ENCODE data around the gene ICA1. TPM values are rescaled to one million over a fixed set of nuclear protein-coding genes. Genes with fewer than 3 reads are reported as not detected.

The ICA1 gene
- 28.8 and 29.2 TPM in 2 replicates for total RNA-seq (2021)
- long read RNA-seq, transcript ICA1-208 (8 exons, 1,615 nt), result minor isoform, 5 of 214 reads
- long read RNA-seq, transcript ICA1-207 (14 exons, 2,440 nt), result major isoform, 74 of 214 reads
- long read RNA-seq, transcript ICA1-206 (14 exons, 2,458 nt), result minor isoform, 18 of 214 reads
- long read RNA-seq, partial matches to known transcripts, result 42 of 214 reads
- long read RNA-seq, other reads (novel, unspliced or antisense), result 73 of 214 reads

DNA sequence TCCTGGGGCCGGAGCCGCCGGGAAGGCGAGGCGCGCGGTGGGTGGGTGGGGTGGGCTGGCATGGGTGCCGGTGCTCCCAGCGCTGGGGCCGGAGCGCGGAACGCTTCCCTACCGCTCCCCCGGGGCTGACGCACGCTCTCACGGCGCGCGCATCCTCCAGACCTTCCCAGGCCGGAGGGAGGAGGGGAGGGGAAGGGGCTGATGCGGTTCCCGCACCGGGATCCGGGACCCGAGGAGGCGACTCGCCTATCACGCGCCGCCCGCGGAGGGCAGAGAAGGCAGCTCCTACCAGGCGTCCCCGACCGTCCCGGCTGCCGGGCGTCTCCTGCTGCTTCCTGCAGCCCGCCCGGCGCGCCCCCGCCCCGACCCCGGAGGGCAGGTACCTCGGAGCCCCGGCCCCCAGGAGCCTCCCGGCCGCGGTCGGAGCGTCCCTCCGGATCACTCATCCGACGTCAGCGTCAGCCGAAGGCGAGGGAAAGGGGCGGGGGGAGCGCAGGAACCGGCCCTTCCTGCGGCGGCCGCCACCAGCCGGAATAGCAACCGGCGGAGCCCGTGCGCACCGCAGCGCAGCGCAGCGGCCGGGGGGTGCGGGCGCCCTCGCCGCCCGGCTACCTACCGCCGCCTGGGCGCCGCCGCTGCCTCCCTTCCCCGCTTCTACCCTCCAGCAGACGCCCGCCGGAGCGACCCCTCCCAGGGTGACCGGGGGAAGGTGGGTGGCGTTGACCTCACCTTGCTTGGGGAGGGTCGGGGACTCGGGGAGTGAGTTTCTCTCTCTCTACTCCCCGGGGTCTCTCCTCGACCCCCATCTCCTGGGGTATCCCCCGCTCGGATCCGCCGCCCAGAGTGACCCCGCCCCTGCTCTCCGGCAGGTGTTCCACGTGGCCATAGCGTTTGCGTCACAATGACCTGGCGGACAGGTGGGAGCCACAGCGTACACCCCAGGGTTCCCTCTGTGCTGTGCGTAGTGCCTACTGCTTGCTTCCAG is at the start of gene ICA1:
Gene ICA1 (minus strand): TSS at position 457 of the 985 bp plus-strand sequence. CDS start 26,241 bp downstream, outside the sequence.
- peak; percentile 80 for DNase-seq
- H3K9ac ChIP-seq (ENCODE audit: extremely low read depth, insufficient read length, low read length), result peak within 1 kb of the TSS; percentile 45
- peaks cover 5% of the 10 kb centered on the region for H3K23me2 ChIP-seq (ENCODE audit: insufficient read length, low read depth, low read length, poor library complexity, severe bottlenecking)
- WGBS (ENCODE audit: extremely low coverage, insufficient read length, low lambda C conversion rate), result no CpG with 5 or more reads among the region's 109 CpGs
- no peak within 1 kb of the TSS for H2BK20ac ChIP-seq (ENCODE audit: low read depth, low read length, poor library complexity, severe bottlenecking)
- no peak for TF ChIP-seq CTCF (conservative IDR thresholded peaks at IDR 0.05)
- 0 out of 2 replicates have a peak, but pooled peaks cover 3% of the 10 kb centered on the region for H3K4me1 ChIP-seq (ENCODE audit: insufficient read depth, low read length)
- H2BK5ac ChIP-seq (ENCODE audit: insufficient read length, low read length), result no peak within 1 kb of the TSS
- H3K27me3 ChIP-seq (ENCODE audit: insufficient read depth, low read length), result no peaks in the 10 kb centered on the region
- peak within 1 kb of the TSS; percentile 75 to 82 for H3K4me3 Mint-ChIP-seq
- no peak within 1 kb of the TSS for H3T11ph ChIP-seq (ENCODE audit: low read length)
- H3K4ac ChIP-seq (ENCODE audit: low read depth, low read length), result no peak within 1 kb of the TSS
- H2AFZ ChIP-seq (ENCODE audit: low read length), result no peak within 1 kb of the TSS
- H3K9me3 Mint-ChIP-seq, result no peaks in the 10 kb centered on the region
- no peak within 1 kb of the TSS for H4K91ac ChIP-seq (ENCODE audit: insufficient read length, low read depth, low read length)
- no peak within 1 kb of the TSS for H4K5ac ChIP-seq (ENCODE audit: insufficient read length, low read depth, low read length)
- no peak within 1 kb of the TSS for H2BK120ac ChIP-seq (ENCODE audit: low read depth, low read length, poor library complexity, severe bottlenecking)
- peaks cover 21 to 23% of the 10 kb centered on the region in 2 experiments for H3K4me1 Mint-ChIP-seq
- H3K27ac Mint-ChIP-seq, result peak within 1 kb of the TSS in 2 of 3 experiments; percentile 6 to 86; a peak in 4 of 7 replicates
- peaks cover 0 to 6% (median 0%) of the 10 kb centered on the region in 3 experiments; a peak in 1 of 7 replicates for H3K36me3 Mint-ChIP-seq (ENCODE audit: insufficient read depth in 1 of 3, low read depth in 3 of 3)
- no peaks in the 10 kb centered on the region for H4K20me1 ChIP-seq (ENCODE audit: control insufficient read depth, insufficient read depth, insufficient read length)
- no peak within 1 kb of the TSS for H2AK5ac ChIP-seq (ENCODE audit: insufficient read length, low read length)
- H3K9me3 ChIP-seq (ENCODE audit: control insufficient read depth, low read depth, low read length), result no peaks in the 10 kb centered on the region
- H3K56ac ChIP-seq (ENCODE audit: insufficient read length, low read depth, low read length), result no peak within 1 kb of the TSS
- H3K79me2 ChIP-seq (ENCODE audit: insufficient read depth, low read length), result no peaks in the 10 kb centered on the region
- H3K27me3 Mint-ChIP-seq (ENCODE audit: low read depth), result no peaks in the 10 kb centered on the region; the same call in 1 of the 2 replicates
- H3K4me2 ChIP-seq (ENCODE audit: insufficient read depth, insufficient read length, low read length), result peak within 1 kb of the TSS; percentile 63
- H3K14ac ChIP-seq (ENCODE audit: insufficient read depth, low read length), result peak within 1 kb of the TSS; percentile 85
- no peaks in the 10 kb centered on the region for H3K79me1 ChIP-seq (ENCODE audit: insufficient read depth, low read depth, low read length, poor library complexity, severe bottlenecking)
- no peak within 1 kb of the TSS for H3K23ac ChIP-seq (ENCODE audit: insufficient read length, low read depth, low read length)
- H3K27ac ChIP-seq (ENCODE audit: insufficient read length, low read depth, low read length), result no peak within 1 kb of the TSS
- peak within 1 kb of the TSS; percentile 84 for H3K18ac ChIP-seq (ENCODE audit: insufficient read length, low read depth, low read length)
- H2BK15ac ChIP-seq (ENCODE audit: low read depth, low read length), result no peak within 1 kb of the TSS
- H2BK12ac ChIP-seq (ENCODE audit: insufficient read length, low read depth, low read length), result no peak within 1 kb of the TSS
- H4K8ac ChIP-seq (replicated peaks; ENCODE audit: insufficient read length, low read depth, low read length), result no peak within 1 kb of the TSS

Measured in H9 (cell line).